ENCODE measurements around the gene GALP. TPM values are rescaled to one million over a fixed set of nuclear protein-coding genes. Genes with fewer than 3 reads are reported as not detected.

The GALP gene
- total RNA-seq, 1 donor from 2014 or later: not detected

- H3K36me3 Mint-ChIP-seq (ENCODE audit: low read depth, unreplicated experiment): peaks cover 21% of the 10 kb centered on the region
- H3K27me3 Mint-ChIP-seq (ENCODE audit: low read depth, unreplicated experiment): no peaks in the 10 kb centered on the region
Measured at GRCh38 chr19:56161534-56161933, 14.3 kb upstream of the GALP start.

GRCh38 chr19:56162258-56162657 lies 13.6 kb upstream of the GALP start:
- peak; percentile 9 for FAIRE-seq

More at GRCh38 chr19:56161534-56161933, 14.3 kb upstream of the GALP start:
- H4K20me1 ChIP-seq (ENCODE audit: insufficient read depth, low read length): no peaks in the 10 kb centered on the region
- H3K4me3 Mint-ChIP-seq (ENCODE audit: unreplicated experiment): no peak overlapping the region
- H3K79me2 ChIP-seq (ENCODE audit: insufficient read depth, low read length): no peaks in the 10 kb centered on the region
- H3K4me3 ChIP-seq (ENCODE audit: insufficient read depth, low read depth, low read length): no peak overlapping the region
- H3K36me3 ChIP-seq (ENCODE audit: insufficient read depth, low read length): no peaks in the 10 kb centered on the region
- DNase-seq (ENCODE audit: low read depth): no peak
- no peak overlapping the region for H3K27ac ChIP-seq (ENCODE audit: low read depth, low read length)
- no peak for TF ChIP-seq EZH2 (IDR thresholded peaks at IDR 0.05; ENCODE audit: insufficient read depth, low read length)
- TF ChIP-seq CTCF (IDR thresholded peaks at IDR 0.05; ENCODE audit: insufficient read depth, low read depth, low read length): no peak
- H3K9me3 Mint-ChIP-seq (ENCODE audit: unreplicated experiment): no peaks in the 10 kb centered on the region
- H3K27me3 ChIP-seq (ENCODE audit: insufficient read depth, low read length): no peaks in the 10 kb centered on the region
- no peak overlapping the region for H3K4me2 ChIP-seq (ENCODE audit: low read length)
- no peak for FAIRE-seq
- H3K9me3 ChIP-seq (ENCODE audit: insufficient read depth, low read depth, low read length): peaks cover 3% of the 10 kb centered on the region
- no peaks in the 10 kb centered on the region for H3K4me1 ChIP-seq (ENCODE audit: insufficient read depth, low read length)
- H3K9ac ChIP-seq (ENCODE audit: low read length): no peak overlapping the region
- H3K27ac Mint-ChIP-seq (ENCODE audit: unreplicated experiment): no peak overlapping the region
- H3K4me1 Mint-ChIP-seq (ENCODE audit: low read depth, unreplicated experiment): peaks cover 8% of the 10 kb centered on the region
- H2AFZ ChIP-seq (ENCODE audit: low read depth, low read length): no peak overlapping the region

More at GRCh38 chr19:56162258-56162657, 13.6 kb upstream of the GALP start:
- no peaks in the 10 kb centered on the region for H4K20me1 ChIP-seq (ENCODE audit: insufficient read depth, low read length)
- no peak overlapping the region for H2AFZ ChIP-seq (ENCODE audit: low read depth, low read length)
- Mint-ChIP-seq H3K27me3 (ENCODE audit: low read depth, unreplicated experiment) (no peaks in the 10 kb centered on the region), H3K36me3 (ENCODE audit: low read depth, unreplicated experiment) (peaks cover 20% of the 10 kb centered on the region), H3K27ac (ENCODE audit: unreplicated experiment) (peak overlapping the region; percentile 34), H3K9me3 (ENCODE audit: unreplicated experiment) (no peaks in the 10 kb centered on the region), H3K4me1 (ENCODE audit: low read depth, unreplicated experiment) (peaks cover 8% of the 10 kb centered on the region), H3K4me3 (ENCODE audit: unreplicated experiment) (no peak overlapping the region)
- DNase-seq (ENCODE audit: low read depth): peak; percentile 20
- no peaks in the 10 kb centered on the region for H3K4me1 ChIP-seq (ENCODE audit: insufficient read depth, low read length)
- H3K4me2 ChIP-seq (ENCODE audit: low read length): no peak overlapping the region
- no peak for TF ChIP-seq EZH2 (IDR thresholded peaks at IDR 0.05; ENCODE audit: insufficient read depth, low read length)
- no peak for TF ChIP-seq CTCF (IDR thresholded peaks at IDR 0.05; ENCODE audit: insufficient read depth, low read depth, low read length)
- H3K27ac ChIP-seq (ENCODE audit: low read depth, low read length): no peak overlapping the region
- no peak overlapping the region for H3K4me3 ChIP-seq (ENCODE audit: insufficient read depth, low read depth, low read length)
- no peak overlapping the region for H3K9ac ChIP-seq (ENCODE audit: low read length)
- H3K9me3 ChIP-seq (ENCODE audit: insufficient read depth, low read depth, low read length): peaks cover 3% of the 10 kb centered on the region
- no peaks in the 10 kb centered on the region for H3K27me3 ChIP-seq (ENCODE audit: insufficient read depth, low read length)
- no peaks in the 10 kb centered on the region for H3K79me2 ChIP-seq (ENCODE audit: insufficient read depth, low read length)
- H3K36me3 ChIP-seq (ENCODE audit: insufficient read depth, low read length): no peaks in the 10 kb centered on the region
